Ishikawa (cell line): ENCODE results near the gene D2HGDH.

Experiments
- CEBPB ChIP-seq: IDR thresholded peaks from 2 replicates; pipeline ENCODE4 v1.6.1; 2012
- CREB1 ChIP-seq: IDR thresholded peaks from 2 replicates; pipeline ENCODE4 v1.6.1; 2012; ENCODE audit warnings: low read depth
- EP300 ChIP-seq: IDR thresholded peaks from 2 replicates; pipeline ENCODE4 v1.6.1; 2012; ENCODE audit warnings: borderline replicate concordance
- FOXM1 ChIP-seq: IDR thresholded peaks from 2 replicates; pipeline ENCODE4 v1.6.1; 2012; ENCODE audit warnings: low read depth, borderline replicate concordance
- MAX ChIP-seq: IDR thresholded peaks from 2 replicates; pipeline ENCODE4 v1.6.1; 2012
- NFIC ChIP-seq: IDR thresholded peaks from 2 replicates; pipeline ENCODE4 v1.6.1; 2012
- RAD21 ChIP-seq: IDR thresholded peaks from 2 replicates; pipeline ENCODE4 v1.6.1; 2012; ENCODE audit warnings: low read depth
- REST ChIP-seq: IDR thresholded peaks from 2 replicates; pipeline ENCODE4 v1.6.1; 2012; ENCODE audit warnings: low read depth, mild to moderate bottlenecking
- TAF1 ChIP-seq: IDR thresholded peaks from 2 replicates; pipeline ENCODE4 v1.6.1; 2012; ENCODE audit warnings: low read depth, mild to moderate bottlenecking
- USF1 ChIP-seq: IDR thresholded peaks from 2 replicates; pipeline ENCODE4 v1.6.1; 2012
- YY1 ChIP-seq: IDR thresholded peaks from 2 replicates; pipeline ENCODE4 v1.6.1; 2012; ENCODE audit warnings: low read depth

GRCh38 chr2:241728627-241729026 is 5.8 kb upstream of the D2HGDH start:
- TF ChIP-seq RAD21 (no peak), FOXM1 (no peak), USF1 (no peak), MAX (no peak), TAF1 (no peak), CREB1 (no peak), REST (no peak), EP300 (no peak), YY1 (no peak), CEBPB (no peak), NFIC (no peak)
